Liver (tissue), 9 donors: ENCODE data around the gene NALF2. TPM values are rescaled to one million over a fixed set of nuclear protein-coding genes. Genes with fewer than 3 reads are reported as not detected.
A peak's percentile ranks its signal among the peaks of the same experiment; 100 is the strongest.

Experiments
- DNase-seq: peaks from one replicate; pipeline ENCODE4 v3.0.0-alpha.2; 2017; ENCODE audit warnings: low spot score
- H3K27ac ChIP-seq, 2 donors: one replicate each; pipeline ENCODE4 v1.7.0; 2013; ENCODE audit warnings: inconsistent platforms in 2 of 2, low read length in 2 of 2, control low read depth in 1 of 2, low read depth in 1 of 2, mild to moderate bottlenecking in 1 of 2
- H3K27me3 ChIP-seq, 4 donors: one replicate each; pipeline versions ENCODE4 v1.6.1 to v1.7.0; 2013; ENCODE audit warnings: low read length in 3 of 4, inconsistent platforms in 1 of 4, mild to moderate bottlenecking in 1 of 4, moderate library complexity in 1 of 4; ENCODE audit not compliant: control insufficient read depth in 4 of 4, insufficient read depth in 4 of 4
- H3K36me3 ChIP-seq, 4 donors: one replicate each; pipeline versions ENCODE4 v1.6.1 to v1.7.0; 2013; ENCODE audit warnings: low read length in 3 of 4, mild to moderate bottlenecking in 3 of 4, low read depth in 1 of 4, moderate library complexity in 1 of 4; ENCODE audit not compliant: control insufficient read depth in 4 of 4, insufficient read depth in 3 of 4
- H3K4me1 ChIP-seq, 4 donors: one replicate each; pipeline versions ENCODE4 v1.6.1 to v1.7.0; 2013; ENCODE audit warnings: low read length in 3 of 4, mild to moderate bottlenecking in 3 of 4, moderate library complexity in 1 of 4; ENCODE audit not compliant: control insufficient read depth in 4 of 4, insufficient read depth in 4 of 4
- H3K4me3 ChIP-seq, 3 donors: one replicate each; pipeline versions ENCODE4 v1.6.1 to v1.7.0; 2013; ENCODE audit warnings: low read length in 3 of 3, control low read depth in 1 of 3, low read depth in 1 of 3, mild to moderate bottlenecking in 1 of 3
- H3K9ac ChIP-seq, 2 donors: one replicate each; pipeline ENCODE4 v1.7.0; 2013; ENCODE audit warnings: low read length in 2 of 2, mild to moderate bottlenecking in 2 of 2, moderate library complexity in 2 of 2, control low read depth in 1 of 2, low read depth in 1 of 2
- H3K9me3 ChIP-seq, 4 donors: one replicate each; pipeline versions ENCODE4 v1.6.1 to v1.7.0; 2013; ENCODE audit warnings: low read length in 3 of 4; ENCODE audit not compliant: control insufficient read depth in 4 of 4
- GABPA ChIP-seq, 2 donors: IDR thresholded peaks in 1 of 2; conservative IDR thresholded peaks in 1 of 2; 2 replicates each; pipeline ENCODE4 v1.6.1; 2016; ENCODE audit warnings: antibody characterized with exemption in 2 of 2, mild to moderate bottlenecking in 1 of 2, moderate library complexity in 1 of 2
- HNF4A ChIP-seq, 2 donors: conservative IDR thresholded peaks; 2 replicates each; pipeline ENCODE4 v1.6.1; 2016; ENCODE audit warnings: antibody characterized with exemption in 2 of 2, mild to moderate bottlenecking in 2 of 2
- HNF4G ChIP-seq: IDR thresholded peaks from 2 replicates; pipeline ENCODE4 v1.6.1; 2016; ENCODE audit warnings: antibody characterized with exemption
- JUND ChIP-seq, 2 donors: IDR thresholded peaks; 2 replicates each; pipeline ENCODE4 v1.6.1; 2016; ENCODE audit warnings: antibody characterized with exemption in 2 of 2
- NR2F2 ChIP-seq: IDR thresholded peaks from 2 replicates; pipeline ENCODE4 v1.6.1; 2016; ENCODE audit warnings: antibody characterized with exemption
- RAD21 ChIP-seq, 2 donors: IDR thresholded peaks; 2 replicates each; pipeline ENCODE4 v1.6.1; 2016; ENCODE audit warnings: antibody characterized with exemption in 2 of 2, mild to moderate bottlenecking in 2 of 2
- RXRA ChIP-seq, 2 donors: IDR thresholded peaks; 2 replicates each; pipeline ENCODE4 v1.6.1; 2017 to 2018; ENCODE audit warnings: antibody characterized with exemption in 2 of 2, mild to moderate bottlenecking in 1 of 2
- TAF1 ChIP-seq: conservative IDR thresholded peaks from 2 replicates; pipeline ENCODE4 v1.6.1; 2016; ENCODE audit warnings: antibody characterized with exemption, mild to moderate bottlenecking
- YY1 ChIP-seq: IDR thresholded peaks from 2 replicates; pipeline ENCODE4 v1.6.1; 2016; ENCODE audit warnings: antibody characterized with exemption, mild to moderate bottlenecking
- WGBS: extraction: QIAGEN DNeasy Blood & Tissue Kit; methylation state at CpG from one replicate; pipeline ENCODE4 v1.1.7; 2013; 5-methylcytosine and 5-hydroxymethylcytosine counted together
- polyA plus RNA-seq, 2 donors: library from polyadenylated mRNA; stranded (reverse) in 1 of 2; unstranded in 1 of 2; fragments of 200-250 nt in 1 of 2; fragments of >200 nt in 1 of 2; fragmentation: Nextera tagmentation in 1 of 2; extraction: Ambion mirVana in 1 of 2; gene quantifications; one replicate each; pipeline versions ENCODE4 v1.2.1 to v1.2.3, GENCODE V29; 2013 to 2015
- total RNA-seq, 2 donors: library from RNA; depleted of rRNA; stranded (reverse); fragments of >200 nt; gene quantifications; one replicate each; pipeline ENCODE4 v1.2.3, GENCODE V29; 2014
- TF ChIP-seq, protein P1 (sequence below): IDR thresholded peaks from 2 replicates; pipeline ENCODE4 v1.6.1; 2016; ENCODE audit warnings: antibody characterized with exemption, mild to moderate bottlenecking
- TF ChIP-seq, protein P2 (sequence below): fragments of 150-350 bp; IDR thresholded peaks from 2 replicates; pipeline ENCODE4 v1.5.1; 2017; ENCODE audit warnings: improper control_type of control experiment, low read depth, low read length; ENCODE audit not compliant: missing input control
- TF ChIP-seq, protein P3 (sequence below): IDR thresholded peaks from 2 replicates; pipeline ENCODE4 v1.6.1; 2016; ENCODE audit warnings: antibody characterized with exemption
- TF ChIP-seq, protein P4 (sequence below): IDR thresholded peaks from 2 replicates; pipeline ENCODE4 v1.6.1; 2016; ENCODE audit warnings: antibody characterized with exemption
- donor health status: healthy.
- donor health status: healthy.
- donor health status: healthy.
- donor health status: healthy.
- donor health status: healthy.

Gene NALF2
- total and polyA plus RNA-seq, 4 donors: 0.08 to 0.18 TPM; not detected in 2

DNA sequence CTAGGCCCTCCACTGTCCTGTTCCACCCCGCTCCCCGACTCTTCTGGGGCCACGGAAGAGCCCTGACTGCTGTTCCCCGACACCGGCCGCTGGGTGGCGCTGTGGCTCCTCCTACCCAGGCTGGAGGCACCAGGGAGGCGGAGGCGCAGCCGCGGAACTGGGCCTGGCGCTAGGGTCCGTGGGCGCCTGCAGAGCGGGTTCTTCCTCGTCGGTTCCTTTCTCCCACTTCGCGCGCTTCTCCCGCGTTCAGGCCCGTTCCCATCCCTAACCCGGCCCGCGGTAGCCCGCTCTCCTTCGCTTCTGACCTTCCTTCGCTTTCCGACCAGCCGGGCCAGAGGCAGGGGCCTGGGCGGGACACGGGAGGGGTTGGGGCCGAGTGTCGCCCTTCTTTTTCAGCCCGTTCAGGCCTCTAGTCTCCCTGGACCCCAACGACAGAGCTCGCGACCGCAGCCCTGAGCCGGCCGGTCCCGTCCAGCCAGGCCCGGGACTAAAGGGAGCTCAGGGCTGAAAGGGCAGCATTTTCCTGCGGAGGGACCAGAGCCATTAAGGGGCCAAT is 34.3 kb downstream of the NALF2 start:
- TF ChIP-seq, protein P1, sequence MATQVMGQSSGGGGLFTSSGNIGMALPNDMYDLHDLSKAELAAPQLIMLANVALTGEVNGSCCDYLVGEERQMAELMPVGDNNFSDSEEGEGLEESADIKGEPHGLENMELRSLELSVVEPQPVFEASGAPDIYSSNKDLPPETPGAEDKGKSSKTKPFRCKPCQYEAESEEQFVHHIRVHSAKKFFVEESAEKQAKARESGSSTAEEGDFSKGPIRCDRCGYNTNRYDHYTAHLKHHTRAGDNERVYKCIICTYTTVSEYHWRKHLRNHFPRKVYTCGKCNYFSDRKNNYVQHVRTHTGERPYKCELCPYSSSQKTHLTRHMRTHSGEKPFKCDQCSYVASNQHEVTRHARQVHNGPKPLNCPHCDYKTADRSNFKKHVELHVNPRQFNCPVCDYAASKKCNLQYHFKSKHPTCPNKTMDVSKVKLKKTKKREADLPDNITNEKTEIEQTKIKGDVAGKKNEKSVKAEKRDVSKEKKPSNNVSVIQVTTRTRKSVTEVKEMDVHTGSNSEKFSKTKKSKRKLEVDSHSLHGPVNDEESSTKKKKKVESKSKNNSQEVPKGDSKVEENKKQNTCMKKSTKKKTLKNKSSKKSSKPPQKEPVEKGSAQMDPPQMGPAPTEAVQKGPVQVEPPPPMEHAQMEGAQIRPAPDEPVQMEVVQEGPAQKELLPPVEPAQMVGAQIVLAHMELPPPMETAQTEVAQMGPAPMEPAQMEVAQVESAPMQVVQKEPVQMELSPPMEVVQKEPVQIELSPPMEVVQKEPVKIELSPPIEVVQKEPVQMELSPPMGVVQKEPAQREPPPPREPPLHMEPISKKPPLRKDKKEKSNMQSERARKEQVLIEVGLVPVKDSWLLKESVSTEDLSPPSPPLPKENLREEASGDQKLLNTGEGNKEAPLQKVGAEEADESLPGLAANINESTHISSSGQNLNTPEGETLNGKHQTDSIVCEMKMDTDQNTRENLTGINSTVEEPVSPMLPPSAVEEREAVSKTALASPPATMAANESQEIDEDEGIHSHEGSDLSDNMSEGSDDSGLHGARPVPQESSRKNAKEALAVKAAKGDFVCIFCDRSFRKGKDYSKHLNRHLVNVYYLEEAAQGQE: no peak
- TF ChIP-seq RAD21 (IDR thresholded peaks at IDR 0.05): peak; percentile 82 to 91
- TF ChIP-seq, protein P2, sequence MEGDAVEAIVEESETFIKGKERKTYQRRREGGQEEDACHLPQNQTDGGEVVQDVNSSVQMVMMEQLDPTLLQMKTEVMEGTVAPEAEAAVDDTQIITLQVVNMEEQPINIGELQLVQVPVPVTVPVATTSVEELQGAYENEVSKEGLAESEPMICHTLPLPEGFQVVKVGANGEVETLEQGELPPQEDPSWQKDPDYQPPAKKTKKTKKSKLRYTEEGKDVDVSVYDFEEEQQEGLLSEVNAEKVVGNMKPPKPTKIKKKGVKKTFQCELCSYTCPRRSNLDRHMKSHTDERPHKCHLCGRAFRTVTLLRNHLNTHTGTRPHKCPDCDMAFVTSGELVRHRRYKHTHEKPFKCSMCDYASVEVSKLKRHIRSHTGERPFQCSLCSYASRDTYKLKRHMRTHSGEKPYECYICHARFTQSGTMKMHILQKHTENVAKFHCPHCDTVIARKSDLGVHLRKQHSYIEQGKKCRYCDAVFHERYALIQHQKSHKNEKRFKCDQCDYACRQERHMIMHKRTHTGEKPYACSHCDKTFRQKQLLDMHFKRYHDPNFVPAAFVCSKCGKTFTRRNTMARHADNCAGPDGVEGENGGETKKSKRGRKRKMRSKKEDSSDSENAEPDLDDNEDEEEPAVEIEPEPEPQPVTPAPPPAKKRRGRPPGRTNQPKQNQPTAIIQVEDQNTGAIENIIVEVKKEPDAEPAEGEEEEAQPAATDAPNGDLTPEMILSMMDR: peak; percentile 65
- Histone ChIP-seq H3K27me3 (no peaks in the 10 kb centered on the region), H3K36me3 (no peaks in the 10 kb centered on the region), H3K4me1 (peaks cover 0 to 5% (median 1%) of the 10 kb centered on the region in 4 donors), H3K27ac (no peak overlapping the region), H3K9ac (peak overlapping the region in 1 of 2 donors; percentile 36), H3K4me3 (peak overlapping the region in 2 of 3 donors; percentile 47 to 58), H3K9me3 (no peaks in the 10 kb centered on the region)
- DNase-seq: peak; percentile 73
- WGBS: 3% methylated on average over 45 of the region's 45 CpGs

DNA sequence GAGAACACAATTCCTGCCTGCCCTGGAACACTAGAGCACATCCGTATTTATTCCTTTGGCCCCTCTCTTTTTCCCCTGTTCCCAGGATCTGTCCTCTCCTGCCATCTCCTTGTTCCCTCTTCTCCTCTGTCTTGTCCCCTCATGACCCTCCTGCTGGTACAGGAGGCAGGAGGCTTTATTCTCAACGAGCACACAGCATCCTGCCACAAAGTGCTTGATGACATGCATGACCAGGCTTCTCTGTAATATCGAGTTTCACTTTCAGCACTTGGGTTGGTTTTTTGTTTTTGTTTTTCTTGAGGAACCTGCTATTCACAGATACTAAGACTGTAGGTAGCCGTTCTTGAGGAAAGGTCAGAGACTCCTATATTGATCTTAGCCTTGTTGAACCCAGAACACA is 35.3 kb downstream of the NALF2 start:
- H3K4me1 ChIP-seq: peaks cover 0 to 5% (median 1%) of the 10 kb centered on the region in 4 donors
- no peaks in the 10 kb centered on the region for H3K27me3 ChIP-seq
- H3K36me3 ChIP-seq: no peaks in the 10 kb centered on the region
- no peak for DNase-seq
- TF ChIP-seq, protein P3, sequence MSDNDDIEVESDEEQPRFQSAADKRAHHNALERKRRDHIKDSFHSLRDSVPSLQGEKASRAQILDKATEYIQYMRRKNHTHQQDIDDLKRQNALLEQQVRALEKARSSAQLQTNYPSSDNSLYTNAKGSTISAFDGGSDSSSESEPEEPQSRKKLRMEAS: no peak
- TF ChIP-seq YY1 (no peak), JUND (IDR thresholded peaks at IDR 0.05) (no peak), RXRA (IDR thresholded peaks at IDR 0.05) (no peak), HNF4G (no peak), HNF4A (conservative IDR thresholded peaks at IDR 0.05) (no peak)
- TF ChIP-seq, protein P4, sequence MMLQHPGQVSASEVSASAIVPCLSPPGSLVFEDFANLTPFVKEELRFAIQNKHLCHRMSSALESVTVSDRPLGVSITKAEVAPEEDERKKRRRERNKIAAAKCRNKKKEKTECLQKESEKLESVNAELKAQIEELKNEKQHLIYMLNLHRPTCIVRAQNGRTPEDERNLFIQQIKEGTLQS: no peak
- no peaks in the 10 kb centered on the region for H3K9me3 ChIP-seq
- no peak overlapping the region for H3K27ac ChIP-seq
- 62% methylated on average over 4 of the region's 4 CpGs for WGBS
- no peak overlapping the region for H3K9ac ChIP-seq
- no peak overlapping the region for H3K4me3 ChIP-seq

DNA sequence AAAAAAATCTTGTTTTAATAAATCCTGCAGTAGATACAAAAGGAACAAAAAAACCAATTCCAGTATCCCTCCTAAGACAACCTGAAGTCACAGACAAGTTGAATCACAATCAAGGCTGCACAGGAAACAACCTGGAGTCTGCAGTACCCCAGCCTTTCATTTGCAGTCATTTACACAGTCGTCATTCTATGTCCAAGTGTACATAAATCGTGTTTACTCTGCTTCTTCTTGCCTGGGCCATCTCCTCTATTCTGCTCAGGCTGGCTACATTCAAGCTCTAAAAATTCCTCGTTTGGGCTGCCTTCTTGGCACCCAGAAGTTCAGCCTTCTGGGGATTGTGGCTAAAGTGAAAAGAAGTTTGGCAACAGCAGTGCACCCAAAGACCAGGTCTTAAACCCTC is 37.8 kb downstream of the NALF2 start:
- Histone ChIP-seq H3K27ac (no peak overlapping the region), H3K27me3 (no peaks in the 10 kb centered on the region), H3K4me1 (peaks cover 0 to 5% (median 1%) of the 10 kb centered on the region in 4 donors), H3K9ac (no peak overlapping the region), H3K36me3 (no peaks in the 10 kb centered on the region), H3K4me3 (no peak overlapping the region), H3K9me3 (no peaks in the 10 kb centered on the region)
- no peak for DNase-seq
- TF ChIP-seq RAD21 (IDR thresholded peaks at IDR 0.05): no peak
- TF ChIP-seq TAF1: no peak
- no peak for TF ChIP-seq NR2F2
- no peak for TF ChIP-seq GABPA (IDR thresholded peaks at IDR 0.05 in 1 of 2, conservative IDR thresholded peaks at IDR 0.05 in 1 of 2)
- no peak for TF ChIP-seq JUND (IDR thresholded peaks at IDR 0.05)
- TF ChIP-seq, protein P1: no peak
- WGBS: 53% methylated on average over 3 of the region's 3 CpGs
